ENCODE data around the gene SLC34A1. TPM values are rescaled to one million over a fixed set of nuclear protein-coding genes. Genes with fewer than 3 reads are reported as not detected.
A peak's percentile ranks its signal among the peaks of the same experiment; 100 is the strongest.
"Not testable (repeated sequence)": the region's sequence is repeated elsewhere in the genome, so short reads cannot be mapped to it uniquely, and the experiment has no call there.

The SLC34A1 gene
- total and polyA plus RNA-seq, 8 donors: 0.10 TPM; not detected in 7

DNA sequence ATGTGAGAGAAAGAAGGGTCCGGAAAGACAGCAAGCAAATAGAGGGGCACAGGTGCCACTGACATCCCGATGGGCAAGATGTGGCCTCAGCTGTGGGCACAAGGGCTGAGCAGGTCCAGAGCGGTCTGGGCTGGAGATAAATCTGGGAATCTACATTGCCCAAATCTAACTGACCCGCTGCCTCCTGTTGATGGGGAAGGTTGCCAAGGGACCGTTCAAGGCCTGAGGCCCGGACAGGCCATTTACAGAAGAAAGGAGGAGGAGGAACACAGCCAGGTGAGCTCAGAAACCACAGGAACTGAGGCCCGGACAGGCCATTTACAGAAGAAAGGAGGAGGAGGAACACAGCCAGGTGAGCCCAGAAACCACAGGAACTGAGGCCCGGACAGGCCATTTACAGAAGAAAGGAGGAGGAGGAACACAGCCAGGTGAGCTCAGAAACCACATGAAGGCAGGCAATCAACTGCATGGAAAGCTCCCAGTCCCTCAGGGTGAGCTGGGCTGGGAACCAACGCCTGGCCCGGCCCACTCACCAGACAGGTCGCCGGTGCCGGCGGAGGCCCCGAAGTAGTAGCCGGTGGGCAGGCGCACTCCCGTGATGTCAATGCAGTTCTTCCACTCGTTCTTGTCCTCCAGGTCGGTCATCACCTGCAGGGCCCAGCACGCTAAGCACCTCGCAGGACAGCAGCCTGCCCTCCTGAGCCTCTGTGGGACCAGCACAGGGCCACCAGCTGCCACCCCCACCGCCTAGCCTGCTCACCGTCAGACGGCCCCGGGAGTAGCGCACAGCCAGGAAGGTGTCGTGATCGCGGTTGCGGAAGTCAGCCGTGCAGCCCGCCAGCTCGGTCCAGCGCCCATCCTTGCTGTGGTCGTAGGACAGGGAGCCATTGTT, 47.4 kb upstream of the SLC34A1 start:
- no peak for DNase-seq
- TF ChIP-seq POLR2AphosphoS5 (IDR thresholded peaks at IDR 0.05) (no peak), POLR2A (IDR thresholded peaks at IDR 0.05) (no peak), EP300 (IDR thresholded peaks at IDR 0.05) (no peak), CTCF (IDR thresholded peaks at IDR 0.05) (no peak)
- Histone ChIP-seq H3K27me3 (no peaks in the 10 kb centered on the region), H3K27ac (no peak overlapping the region), H3K9me3 (no peaks in the 10 kb centered on the region), H3K36me3 (peaks cover 61 to 100% (median 99%) of the 10 kb centered on the region in 4 donors), H3K4me3 (no peak overlapping the region), H3K4me1 (peaks cover 0 to 26% (median 2%) of the 10 kb centered on the region in 4 donors)
- intact Hi-C loops (cut with DNase I; ENCODE audit: low total_unique reads): no loop called here
- WGBS, 5 donors: 91 to 94% (median 94%) methylated on average over 31 to 36 of the region's 36 CpGs

DNA sequence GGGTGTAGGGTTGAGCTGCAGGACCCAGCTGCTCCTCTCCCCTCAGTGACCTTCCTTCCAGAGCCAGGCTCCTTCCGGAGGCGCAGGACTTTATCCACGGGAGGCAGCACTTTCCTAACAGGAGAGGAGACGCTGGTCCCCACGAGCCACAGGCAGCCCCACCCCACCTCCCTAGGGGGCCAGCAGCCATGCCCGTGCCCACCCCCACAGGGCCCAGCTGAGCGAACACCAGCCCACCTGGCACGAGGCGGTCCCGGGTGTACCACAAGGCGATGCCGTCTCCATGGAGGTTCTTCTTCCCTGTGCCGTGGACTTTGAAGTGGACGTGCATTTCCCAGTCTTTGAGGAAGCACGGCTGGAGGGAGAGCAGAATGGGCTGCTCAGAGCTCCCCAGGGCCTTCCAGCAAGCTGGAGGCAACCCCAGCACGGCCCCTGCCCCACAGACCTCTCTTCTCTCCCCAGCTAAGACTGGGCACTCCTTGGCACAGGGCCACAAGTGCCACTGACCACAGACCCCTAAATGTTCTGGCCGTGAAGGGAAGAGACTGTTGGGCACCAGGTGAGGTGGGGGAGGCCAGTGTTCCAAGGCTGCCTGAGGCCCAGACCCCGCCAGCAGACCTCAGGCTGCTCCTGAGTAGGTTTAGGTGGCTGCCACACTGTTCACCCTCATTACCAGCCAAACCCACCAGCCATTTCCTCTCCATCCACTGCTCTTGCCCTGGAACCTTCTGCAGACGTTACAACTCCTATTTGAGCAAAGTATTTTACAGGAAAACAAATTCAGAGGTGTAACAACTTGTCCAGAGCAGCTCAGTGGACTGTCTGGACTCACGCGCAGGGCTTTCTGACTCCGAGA, 45.8 kb upstream of the SLC34A1 start:
- no peak for DNase-seq
- WGBS, 5 donors: 88 to 91% (median 90%) methylated on average over 13 to 22 of the region's 22 CpGs
- peak overlapping the region in 2 of 5 donors; percentile 18 to 35 for H3K27ac ChIP-seq
- no peaks in the 10 kb centered on the region for H3K27me3 ChIP-seq
- intact Hi-C loops (cut with DNase I; ENCODE audit: low total_unique reads): no loop called here
- TF ChIP-seq CTCF (IDR thresholded peaks at IDR 0.05): no peak
- H3K36me3 ChIP-seq: peaks cover 58 to 99% (median 99%) of the 10 kb centered on the region in 4 donors
- peaks cover 0 to 26% (median 2%) of the 10 kb centered on the region in 4 donors for H3K4me1 ChIP-seq
- H3K4me3 ChIP-seq: no peak overlapping the region
- no peaks in the 10 kb centered on the region for H3K9me3 ChIP-seq

- DNase-seq: no peak
- peaks cover 51 to 99% (median 97%) of the 10 kb centered on the region in 4 donors for H3K36me3 ChIP-seq
- no peaks in the 10 kb centered on the region for H3K9me3 ChIP-seq
- intact Hi-C loops (cut with DNase I; ENCODE audit: low total_unique reads): no loop called here
- WGBS, 5 donors: 69 to 79% (median 72%) methylated on average over 10 to 11 of the region's 11 CpGs
- H3K4me3 ChIP-seq: no peak overlapping the region
- peak overlapping the region in 2 of 5 donors; percentile 18 to 35 for H3K27ac ChIP-seq
- peaks cover 0 to 26% (median 2%) of the 10 kb centered on the region in 4 donors for H3K4me1 ChIP-seq
- H3K27me3 ChIP-seq: no peaks in the 10 kb centered on the region
- no peak for TF ChIP-seq POLR2AphosphoS5 (IDR thresholded peaks at IDR 0.05)
These were observed 45.1 kb upstream of the SLC34A1 start for GRCh38 chr5:177339107-177339638.

DNA sequence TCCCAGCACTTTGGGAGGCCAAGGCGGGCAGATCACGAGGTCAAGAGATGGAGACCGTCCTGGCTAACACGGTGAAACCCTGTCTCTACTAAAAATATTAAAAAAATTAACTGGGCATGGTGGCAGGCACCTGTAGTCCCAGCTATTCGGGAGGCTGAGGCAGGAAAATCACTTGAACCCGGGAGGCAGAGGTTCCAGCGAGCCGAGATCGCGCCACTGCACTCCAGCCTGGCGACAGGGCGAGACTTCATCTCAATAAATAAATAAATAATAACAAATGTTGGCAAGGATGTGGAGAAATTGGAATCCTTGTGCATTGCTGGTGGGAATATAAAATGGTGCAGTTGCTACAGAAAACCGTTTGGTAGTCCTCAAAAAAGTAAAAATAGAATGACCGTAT, 41.2 kb upstream of the SLC34A1 start:
- 89 to 95% (median 94%) methylated on average over 14 of the region's 14 CpGs for WGBS, 5 donors
- H3K27me3 ChIP-seq; H3K4me3 ChIP-seq; intact Hi-C loops (cut with DNase I; ENCODE audit: low total_unique reads); H3K27ac ChIP-seq; DNase-seq; H3K9me3 ChIP-seq: not testable (repeated sequence)
- Histone ChIP-seq H3K4me1 (peaks cover 5 to 52% (median 21%) of the 10 kb centered on the region in 4 donors), H3K36me3 (peaks cover 16 to 97% (median 87%) of the 10 kb centered on the region in 4 donors)

- no peak for DNase-seq
- H3K9me3 ChIP-seq: no peaks in the 10 kb centered on the region
- H3K36me3 ChIP-seq: peaks cover 10 to 89% (median 79%) of the 10 kb centered on the region in 4 donors
- WGBS, 5 donors: 93 to 97% (median 95%) methylated on average over 6 of the region's 6 CpGs
- TF ChIP-seq POLR2A (IDR thresholded peaks at IDR 0.05) (no peak), POLR2AphosphoS5 (IDR thresholded peaks at IDR 0.05) (no peak), CTCF (IDR thresholded peaks at IDR 0.05) (no peak), EP300 (IDR thresholded peaks at IDR 0.05) (no peak)
- no peak overlapping the region for H3K27ac ChIP-seq
- intact Hi-C loops (cut with DNase I; ENCODE audit: low total_unique reads): no loop called here
- no peak overlapping the region for H3K4me3 ChIP-seq
- H3K4me1 ChIP-seq: peaks cover 6 to 52% (median 26%) of the 10 kb centered on the region in 4 donors
- no peaks in the 10 kb centered on the region for H3K27me3 ChIP-seq
These were observed 40.5 kb upstream of the SLC34A1 start for GRCh38 chr5:177343777-177344176.

Data from stomach (tissue), 9 donors.